Neural cell (in vitro differentiated cells): ENCODE results near the gene L2HGDH. TPM values are rescaled to one million over a fixed set of nuclear protein-coding genes. Genes with fewer than 3 reads are reported as not detected.

Experiments
- H2AFZ ChIP-seq: fragments of 200-600, 300-800 bp; sonication (generic), shearing (Covaris generic); 2 replicates; pipeline ENCODE4 v1.6.0; 2014; ENCODE audit warnings: low read depth, mild to moderate bottlenecking, antibody characterized with exemption, low read length, moderate library complexity
- H3F3A ChIP-seq: fragments of 200-600 bp; shearing (Covaris generic); 2 replicates; pipeline ENCODE4 v1.6.1; 2016; ENCODE audit warnings: mild to moderate bottlenecking, moderate library complexity, mixed read lengths, antibody characterized with exemption, low read length; ENCODE audit not compliant: insufficient read depth, poor library complexity, severe bottlenecking
- H3K27ac ChIP-seq: fragments of 200-600, 300-800 bp; sonication (generic), shearing (Covaris generic); 2 replicates; pipeline ENCODE4 v1.5.1; 2014; ENCODE audit warnings: mild to moderate bottlenecking, low read length, moderate library complexity
- H3K27me3 ChIP-seq: fragments of 300-800, 200-600 bp; sonication (generic), shearing (Covaris generic); 2 replicates; pipeline ENCODE4 v1.6.0; 2014; ENCODE audit warnings: mild to moderate bottlenecking, low read depth, low read length, moderate library complexity; ENCODE audit not compliant: insufficient read depth
- H3K36me3 ChIP-seq: fragments of 300-800, 200-600 bp; sonication (generic), shearing (Covaris generic); 2 replicates; pipeline ENCODE4 v1.5.1; 2014; ENCODE audit warnings: mild to moderate bottlenecking, antibody characterized with exemption, low read length, moderate library complexity; ENCODE audit not compliant: insufficient read depth
- H3K4me2 ChIP-seq: fragments of 300-800, 200-600 bp; sonication (generic), shearing (Covaris generic); 2 replicates; pipeline ENCODE4 v1.6.0; 2014; ENCODE audit warnings: mild to moderate bottlenecking, low read length
- H3K4me3 ChIP-seq: fragments of 300-800, 200-600 bp; sonication (generic), shearing (Covaris generic); 2 replicates; pipeline ENCODE4 v1.5.1; 2014; ENCODE audit warnings: mild to moderate bottlenecking, low read length, moderate library complexity
- H3K79me2 ChIP-seq: fragments of 200-600 bp; shearing (Covaris generic); replicated peaks from 2 replicates; pipeline ENCODE4 v1.6.0; 2014; ENCODE audit warnings: mild to moderate bottlenecking, low read length, moderate library complexity; ENCODE audit not compliant: insufficient read depth
- H3K9ac ChIP-seq: fragments of 300-800, 200-600 bp; sonication (generic), shearing (Covaris generic); 2 replicates; pipeline ENCODE4 v1.6.1; 2016; ENCODE audit warnings: mild to moderate bottlenecking, low read length, mixed read lengths
- H3K9me2 ChIP-seq: fragments of 200-600 bp; shearing (Covaris generic); 2 replicates; pipeline ENCODE4 v1.6.1; 2016; ENCODE audit warnings: mild to moderate bottlenecking, low read length, mixed read lengths; ENCODE audit not compliant: insufficient read depth
- H3K9me3 ChIP-seq: fragments of 200-600, 300-800 bp; sonication (generic), shearing (Covaris generic); 2 replicates; pipeline ENCODE4 v1.6.1; 2016; ENCODE audit warnings: mild to moderate bottlenecking, mixed run types, low read length, moderate library complexity, mixed read lengths
- H4K20me1 ChIP-seq: fragments of 200-600 bp; shearing (Covaris generic); 2 replicates; pipeline ENCODE4 v1.6.1; 2016; ENCODE audit warnings: mild to moderate bottlenecking, mixed run types; ENCODE audit not compliant: insufficient read depth
- CTCF ChIP-seq: fragments of 450-650 bp; IDR thresholded peaks from 2 replicates; pipeline ENCODE4 v1.5.1; 2014; ENCODE audit warnings: antibody characterized with exemption, mild to moderate bottlenecking, moderate library complexity; ENCODE audit not compliant: poor library complexity, severe bottlenecking
- EP300 ChIP-seq: fragments of 450-650 bp; conservative IDR thresholded peaks from 2 replicates; pipeline ENCODE4 v1.6.1; 2014; ENCODE audit warnings: antibody characterized with exemption, mild to moderate bottlenecking, moderate library complexity; ENCODE audit not compliant: poor library complexity, severe bottlenecking
- EZH2 ChIP-seq: fragments of 200-600, 300-800 bp; shearing (Covaris generic), sonication (generic); IDR thresholded peaks from 2 replicates; pipeline ENCODE4 v1.6.1; 2014; ENCODE audit warnings: antibody characterized with exemption, low read length, borderline replicate concordance, mild to moderate bottlenecking; ENCODE audit not compliant: insufficient read depth, poor library complexity, severe bottlenecking
- MXI1 ChIP-seq: fragments of 450-650 bp; conservative IDR thresholded peaks from 2 replicates; pipeline ENCODE4 v1.6.1; 2014; ENCODE audit warnings: antibody characterized with exemption, mild to moderate bottlenecking; ENCODE audit not compliant: poor library complexity, severe bottlenecking
- POLR2AphosphoS5 ChIP-seq: IDR thresholded peaks from 2 replicates; pipeline ENCODE4 v1.6.1; 2012
- RAD21 ChIP-seq: fragments of 450-650 bp; conservative IDR thresholded peaks from 2 replicates; pipeline ENCODE4 v1.6.1; 2014; ENCODE audit warnings: antibody characterized with exemption, mild to moderate bottlenecking, moderate library complexity
- REST ChIP-seq: IDR thresholded peaks from 2 replicates; pipeline ENCODE4 v1.6.1; 2012; ENCODE audit warnings: borderline replicate concordance
- SMC3 ChIP-seq: fragments of 450-650 bp; conservative IDR thresholded peaks from 2 replicates; pipeline ENCODE4 v1.6.1; 2014; ENCODE audit warnings: antibody characterized with exemption, mild to moderate bottlenecking, moderate library complexity; ENCODE audit not compliant: poor library complexity
- TAF1 ChIP-seq: IDR thresholded peaks from 2 replicates; pipeline ENCODE4 v1.6.1; 2012; ENCODE audit warnings: low read depth
- polyA plus RNA-seq: library from polyadenylated mRNA; depleted of rRNA; stranded (reverse); fragments of >200 nt; gene quantifications from 2 replicates; pipeline ENCODE4 v1.2.3, GENCODE V29; 2014

The L2HGDH gene
- polyA plus RNA-seq, 1 donor from 2014 or later = 8.9 TPM

- Histone ChIP-seq H3K79me2 (no peaks in the 10 kb centered on the region), H4K20me1 (no peaks in the 10 kb centered on the region), H3K36me3 (no peaks in the 10 kb centered on the region), H3K9me3 (no peaks in the 10 kb centered on the region), H3K4me3 (no peak overlapping the region), H3K9ac (no peak overlapping the region), H3K27me3 (no peaks in the 10 kb centered on the region), H3F3A (no peaks in the 10 kb centered on the region), H3K4me2 (no peak overlapping the region), H3K9me2 (no peaks in the 10 kb centered on the region), H3K27ac (no peak overlapping the region), H2AFZ (no peak overlapping the region)
- TF ChIP-seq RAD21 = no peak
These were observed 64.8 kb downstream of the L2HGDH start for GRCh38 chr14:50247245-50247644.

GRCh38 chr14:50242566-50243310 lies 69.3 kb downstream of the L2HGDH start:
- H3K9ac ChIP-seq = no peak overlapping the region
- no peak for TF ChIP-seq REST
- no peak for TF ChIP-seq EZH2

GRCh38 chr14:50242096-50242495 lies 69.9 kb downstream of the L2HGDH start:
- H2AFZ ChIP-seq = no peak overlapping the region
- no peak overlapping the region for H3K4me3 ChIP-seq
- H3F3A ChIP-seq = no peaks in the 10 kb centered on the region
- H3K9ac ChIP-seq = no peak overlapping the region
- no peaks in the 10 kb centered on the region for H3K36me3 ChIP-seq
- no peaks in the 10 kb centered on the region for H4K20me1 ChIP-seq
- no peaks in the 10 kb centered on the region for H3K79me2 ChIP-seq
- no peak overlapping the region for H3K27ac ChIP-seq
- H3K9me2 ChIP-seq = no peaks in the 10 kb centered on the region
- H3K27me3 ChIP-seq = no peaks in the 10 kb centered on the region
- no peak overlapping the region for H3K4me2 ChIP-seq
- H3K9me3 ChIP-seq = no peaks in the 10 kb centered on the region
- no peak for TF ChIP-seq SMC3
- no peak for TF ChIP-seq REST
- no peak for TF ChIP-seq EP300
- no peak for TF ChIP-seq TAF1
- TF ChIP-seq POLR2AphosphoS5 = no peak
- TF ChIP-seq CTCF = no peak
- no peak for TF ChIP-seq RAD21
- no peak for TF ChIP-seq EZH2
- TF ChIP-seq MXI1 = no peak

More at GRCh38 chr14:50242566-50243310, 69.3 kb downstream of the L2HGDH start:
- Histone ChIP-seq H3F3A (no peaks in the 10 kb centered on the region), H3K9me2 (no peaks in the 10 kb centered on the region), H2AFZ (no peak overlapping the region), H3K36me3 (no peaks in the 10 kb centered on the region), H3K4me2 (no peak overlapping the region), H3K27me3 (no peaks in the 10 kb centered on the region), H4K20me1 (no peaks in the 10 kb centered on the region), H3K9me3 (no peaks in the 10 kb centered on the region), H3K79me2 (no peaks in the 10 kb centered on the region), H3K27ac (no peak overlapping the region), H3K4me3 (no peak overlapping the region)
